ENCODE measurements around the gene OTOL1. TPM values are rescaled to one million over a fixed set of nuclear protein-coding genes. Genes with fewer than 3 reads are reported as not detected.

Gene OTOL1
- total and polyA plus RNA-seq, 10 of the 15 experiments (the other 5 are each of a cell fraction or from before 2014, with no cell fraction given), result not detected

DNA sequence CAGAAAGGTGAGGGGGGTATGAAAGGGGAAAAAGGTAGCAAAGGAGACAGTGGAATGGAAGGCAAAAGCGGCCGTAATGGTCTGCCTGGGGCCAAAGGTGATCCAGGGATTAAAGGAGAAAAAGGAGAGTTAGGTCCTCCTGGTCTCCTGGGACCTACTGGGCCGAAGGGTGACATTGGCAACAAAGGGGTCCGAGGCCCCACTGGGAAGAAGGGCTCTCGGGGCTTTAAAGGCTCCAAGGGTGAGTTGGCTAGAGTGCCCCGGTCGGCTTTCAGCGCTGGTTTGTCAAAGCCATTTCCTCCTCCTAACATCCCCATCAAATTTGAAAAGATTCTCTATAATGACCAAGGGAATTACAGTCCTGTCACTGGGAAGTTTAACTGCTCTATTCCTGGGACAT lies 6.7 kb downstream of the OTOL1 start:
- intact Hi-C loops (cut with micrococcal nuclease; ENCODE audit: unreplicated experiment), result no loop called here
- SMC1A ChIA-PET (ENCODE audit: uncharacterized antibody, unreplicated experiment), result no interaction called here
- H3K4me3 ChIP-seq, result no peak overlapping the region
- CTCF ChIA-PET, result no interaction called here
- H4K20me1 ChIP-seq (ENCODE audit: control insufficient read depth, insufficient read depth), result no peaks in the 10 kb centered on the region
- no peak overlapping the region for H3K9ac ChIP-seq (ENCODE audit: control insufficient read depth, insufficient read depth, low read length)
- no peaks in the 10 kb centered on the region for H3K79me2 ChIP-seq (ENCODE audit: control insufficient read depth, insufficient read depth, low read length)
- BruUV-seq (replicated peaks), result no TSS peak
- no peak overlapping the region for H3K27ac ChIP-seq (ENCODE audit: control insufficient read depth, insufficient read depth)
- H3K27me3 ChIP-seq (replicated peaks in 1 of 2; ENCODE audit: control insufficient read depth in 2 of 2, insufficient read depth in 2 of 2, low read length in 1 of 2), result no peaks in the 10 kb centered on the region
- 50% methylated on average over 8 of the region's 8 CpGs for WGBS (ENCODE audit: insufficient coverage, insufficient replicate concordance, low lambda C conversion rate, missing lambda C conversion rate)
- no peak overlapping the region for H2AFZ ChIP-seq (ENCODE audit: control insufficient read depth, low read depth, low read length)
- no peaks in the 10 kb centered on the region for H3K36me3 ChIP-seq (ENCODE audit: control insufficient read depth in 2 of 2, insufficient read depth in 2 of 2, low read length in 1 of 2)
- H3K9me3 ChIP-seq (replicated peaks; ENCODE audit: control insufficient read depth, insufficient read depth, low read length), result no peaks in the 10 kb centered on the region
- FAIRE-seq (no peak), ATAC-seq (no peak), DNase-seq (ENCODE audit: low read depth, low spot score) (no peak)
- no peaks in the 10 kb centered on the region for H3K4me1 ChIP-seq (ENCODE audit: control insufficient read depth, insufficient read depth, low read length)
- POLR2A ChIA-PET, result no interaction called here
- H3K4me2 ChIP-seq (ENCODE audit: control insufficient read depth, insufficient read depth), result no peak overlapping the region
- in situ Hi-C loops (cut with MboI), result no loop called here
- TF ChIP-seq SMC3 (IDR thresholded peaks at IDR 0.05; ENCODE audit: borderline replicate concordance, low read length), result no peak
- TF ChIP-seq IRF4 (IDR thresholded peaks at IDR 0.05; ENCODE audit: low read depth, low read length), result no peak
- no peak for TF ChIP-seq CEBPB (IDR thresholded peaks at IDR 0.05; ENCODE audit: borderline replicate concordance in 1 of 2, low read depth in 2 of 2, low read length in 2 of 2)
- TF ChIP-seq NFXL1 (IDR thresholded peaks at IDR 0.05; ENCODE audit: borderline replicate concordance), result no peak
- TF ChIP-seq, protein P1, sequence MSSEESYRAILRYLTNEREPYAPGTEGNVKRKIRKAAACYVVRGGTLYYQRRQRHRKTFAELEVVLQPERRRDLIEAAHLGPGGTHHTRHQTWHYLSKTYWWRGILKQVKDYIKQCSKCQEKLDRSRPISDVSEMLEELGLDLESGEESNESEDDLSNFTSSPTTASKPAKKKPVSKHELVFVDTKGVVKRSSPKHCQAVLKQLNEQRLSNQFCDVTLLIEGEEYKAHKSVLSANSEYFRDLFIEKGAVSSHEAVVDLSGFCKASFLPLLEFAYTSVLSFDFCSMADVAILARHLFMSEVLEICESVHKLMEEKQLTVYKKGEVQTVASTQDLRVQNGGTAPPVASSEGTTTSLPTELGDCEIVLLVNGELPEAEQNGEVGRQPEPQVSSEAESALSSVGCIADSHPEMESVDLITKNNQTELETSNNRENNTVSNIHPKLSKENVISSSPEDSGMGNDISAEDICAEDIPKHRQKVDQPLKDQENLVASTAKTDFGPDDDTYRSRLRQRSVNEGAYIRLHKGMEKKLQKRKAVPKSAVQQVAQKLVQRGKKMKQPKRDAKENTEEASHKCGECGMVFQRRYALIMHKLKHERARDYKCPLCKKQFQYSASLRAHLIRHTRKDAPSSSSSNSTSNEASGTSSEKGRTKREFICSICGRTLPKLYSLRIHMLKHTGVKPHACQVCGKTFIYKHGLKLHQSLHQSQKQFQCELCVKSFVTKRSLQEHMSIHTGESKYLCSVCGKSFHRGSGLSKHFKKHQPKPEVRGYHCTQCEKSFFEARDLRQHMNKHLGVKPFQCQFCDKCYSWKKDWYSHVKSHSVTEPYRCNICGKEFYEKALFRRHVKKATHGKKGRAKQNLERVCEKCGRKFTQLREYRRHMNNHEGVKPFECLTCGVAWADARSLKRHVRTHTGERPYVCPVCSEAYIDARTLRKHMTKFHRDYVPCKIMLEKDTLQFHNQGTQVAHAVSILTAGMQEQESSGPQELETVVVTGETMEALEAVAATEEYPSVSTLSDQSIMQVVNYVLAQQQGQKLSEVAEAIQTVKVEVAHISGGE (CRISPR knock-in tag; IDR thresholded peaks at IDR 0.05), result no peak
- no peak for TF ChIP-seq FOS (IDR thresholded peaks at IDR 0.05; ENCODE audit: borderline replicate concordance, extremely low read depth, insufficient read length)
- no peak for TF ChIP-seq NFYB (IDR thresholded peaks at IDR 0.05; ENCODE audit: insufficient read depth, low read depth, low read length)
- TF ChIP-seq, protein P2, sequence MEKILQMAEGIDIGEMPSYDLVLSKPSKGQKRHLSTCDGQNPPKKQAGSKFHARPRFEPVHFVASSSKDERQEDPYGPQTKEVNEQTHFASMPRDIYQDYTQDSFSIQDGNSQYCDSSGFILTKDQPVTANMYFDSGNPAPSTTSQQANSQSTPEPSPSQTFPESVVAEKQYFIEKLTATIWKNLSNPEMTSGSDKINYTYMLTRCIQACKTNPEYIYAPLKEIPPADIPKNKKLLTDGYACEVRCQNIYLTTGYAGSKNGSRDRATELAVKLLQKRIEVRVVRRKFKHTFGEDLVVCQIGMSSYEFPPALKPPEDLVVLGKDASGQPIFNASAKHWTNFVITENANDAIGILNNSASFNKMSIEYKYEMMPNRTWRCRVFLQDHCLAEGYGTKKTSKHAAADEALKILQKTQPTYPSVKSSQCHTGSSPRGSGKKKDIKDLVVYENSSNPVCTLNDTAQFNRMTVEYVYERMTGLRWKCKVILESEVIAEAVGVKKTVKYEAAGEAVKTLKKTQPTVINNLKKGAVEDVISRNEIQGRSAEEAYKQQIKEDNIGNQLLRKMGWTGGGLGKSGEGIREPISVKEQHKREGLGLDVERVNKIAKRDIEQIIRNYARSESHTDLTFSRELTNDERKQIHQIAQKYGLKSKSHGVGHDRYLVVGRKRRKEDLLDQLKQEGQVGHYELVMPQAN (conservative IDR thresholded peaks at IDR 0.05), result no peak
- TF ChIP-seq STAT3 (IDR thresholded peaks at IDR 0.05; ENCODE audit: low read depth, low read length), result no peak
- TF ChIP-seq HCFC1 (IDR thresholded peaks at IDR 0.05; ENCODE audit: low read length), result no peak
- no peak for TF ChIP-seq IKZF1 (conservative IDR thresholded peaks at IDR 0.05)
- no peak for TF ChIP-seq MXI1 (IDR thresholded peaks at IDR 0.05; ENCODE audit: low read depth, low read length)
- no peak for TF ChIP-seq TAF1 (IDR thresholded peaks at IDR 0.05; ENCODE audit: borderline replicate concordance, low read depth, low read length)
- no peak for TF ChIP-seq MYC (IDR thresholded peaks at IDR 0.05; ENCODE audit: insufficient read depth, insufficient read length, insufficient replicate concordance, low read length, severe bottlenecking)
- RAD21 ChIA-PET (ENCODE audit: unreplicated experiment), result no interaction called here

Data from GM12878 (cell line).